NCI-H146 (cell line): Measurements from ENCODE around the gene KAT8.
A peak's percentile ranks its signal among the peaks of the same experiment; 100 is the strongest.
"Not testable (repeated sequence)": the region's sequence is repeated elsewhere in the genome, so short reads cannot be mapped to it uniquely, and the experiment has no call there.

Experiments used
- DNase-seq: peaks from one replicate; lab custom pipeline; 2025; lab: John Stamatoyannopoulos, UW

Gene KAT8

GRCh38 chr16:31148896-31149295 is 31.4 kb downstream of the KAT8 start:
- no peak for DNase-seq

GRCh38 chr16:31149332-31149731 is 31.9 kb downstream of the KAT8 start:
- DNase-seq, result no peak

GRCh38 chr16:31149894-31150890 is 32.7 kb downstream of the KAT8 start, which contains the start of gene PRSS36:
Gene PRSS36 (minus strand): TSS chr16:31150066. CDS start chr16:31150035, 31 bp downstream.
- DNase-seq, result peak; percentile 64

- DNase-seq, result not testable (repeated sequence)
Observed at GRCh38 chr16:31150976-31151375, 33.5 kb downstream of the KAT8 start.

GRCh38 chr16:31157136-31157535 is 39.7 kb downstream of the KAT8 start:
- DNase-seq, result no peak

GRCh38 chr16:31167315-31167714 is 49.9 kb downstream of the KAT8 start:
- no peak for DNase-seq

- no peak for DNase-seq
Observed at GRCh38 chr16:31168848-31169247, 51.4 kb downstream of the KAT8 start.

GRCh38 chr16:31170048-31170447 is 52.6 kb downstream of the KAT8 start:
- DNase-seq, result peak; percentile 73

- no peak for DNase-seq
Observed at GRCh38 chr16:31177136-31177535, 59.7 kb downstream of the KAT8 start.

- DNase-seq, result no peak
Observed at GRCh38 chr16:31179219-31179746, 61.8 kb downstream of the KAT8 start.

GRCh38 chr16:31179747-31180459 is 62.4 kb downstream of the KAT8 start, which contains the start of gene FUS:
Gene FUS (plus strand): TSS chr16:31180139. CDS start chr16:31180215, 76 bp downstream.
- DNase-seq, result peak; percentile 93
